Parathyroid adenoma (tissue), 2 donors: Measurements from ENCODE around the gene BST1.

Experiments used
- H2AFZ ChIP-seq: fragments of 300-600 bp; sonication (generic); one replicate; pipeline ENCODE4 v1.7.0; 2017; ENCODE audit warnings: antibody characterized with exemption, mild to moderate bottlenecking
- H3K27ac ChIP-seq: fragments of 300-600 bp; sonication (generic); one replicate; pipeline ENCODE4 v1.7.0; 2017
- H3K27me3 ChIP-seq: fragments of 300-600 bp; sonication (generic); one replicate; pipeline ENCODE4 v1.7.0; 2017; ENCODE audit warnings: low read length; ENCODE audit not compliant: control insufficient read depth, insufficient read depth
- H3K36me3 ChIP-seq: fragments of 300-600 bp; sonication (generic); one replicate; pipeline ENCODE4 v1.7.0; 2017; ENCODE audit warnings: low read length; ENCODE audit not compliant: control insufficient read depth, insufficient read depth
- H3K4me1 ChIP-seq: fragments of 300-600 bp; sonication (generic); one replicate; pipeline ENCODE4 v1.7.0; 2017; ENCODE audit warnings: control low read depth
- H3K4me2 ChIP-seq: fragments of 300-600 bp; sonication (generic); one replicate; pipeline ENCODE4 v1.7.0; 2017; ENCODE audit warnings: low read length
- H3K4me3 ChIP-seq: fragments of 300-600 bp; sonication (generic); one replicate; pipeline ENCODE4 v1.7.0; 2017; ENCODE audit warnings: low read depth, low read length
- H3K79me2 ChIP-seq: fragments of 300-600 bp; sonication (generic); one replicate; pipeline ENCODE4 v1.7.0; 2017; ENCODE audit warnings: control low read depth
- H3K9ac ChIP-seq: fragments of 300-600 bp; sonication (generic); one replicate; pipeline ENCODE4 v1.7.0; 2017; ENCODE audit warnings: mild to moderate bottlenecking
- H3K9me3 ChIP-seq: fragments of 300-600 bp; sonication (generic); one replicate; pipeline ENCODE4 v1.7.0; 2017; ENCODE audit warnings: low read length; ENCODE audit not compliant: control insufficient read depth
- TF ChIP-seq, protein P1 (sequence below): fragments of 300-600 bp; sonication (generic); IDR thresholded peaks from one replicate; pipeline ENCODE4 v1.7.0; 2017; ENCODE audit warnings: antibody characterized with exemption, mild to moderate bottlenecking
- donor health status: primary hyperparathyroidism.

BST1 gene

DNA sequence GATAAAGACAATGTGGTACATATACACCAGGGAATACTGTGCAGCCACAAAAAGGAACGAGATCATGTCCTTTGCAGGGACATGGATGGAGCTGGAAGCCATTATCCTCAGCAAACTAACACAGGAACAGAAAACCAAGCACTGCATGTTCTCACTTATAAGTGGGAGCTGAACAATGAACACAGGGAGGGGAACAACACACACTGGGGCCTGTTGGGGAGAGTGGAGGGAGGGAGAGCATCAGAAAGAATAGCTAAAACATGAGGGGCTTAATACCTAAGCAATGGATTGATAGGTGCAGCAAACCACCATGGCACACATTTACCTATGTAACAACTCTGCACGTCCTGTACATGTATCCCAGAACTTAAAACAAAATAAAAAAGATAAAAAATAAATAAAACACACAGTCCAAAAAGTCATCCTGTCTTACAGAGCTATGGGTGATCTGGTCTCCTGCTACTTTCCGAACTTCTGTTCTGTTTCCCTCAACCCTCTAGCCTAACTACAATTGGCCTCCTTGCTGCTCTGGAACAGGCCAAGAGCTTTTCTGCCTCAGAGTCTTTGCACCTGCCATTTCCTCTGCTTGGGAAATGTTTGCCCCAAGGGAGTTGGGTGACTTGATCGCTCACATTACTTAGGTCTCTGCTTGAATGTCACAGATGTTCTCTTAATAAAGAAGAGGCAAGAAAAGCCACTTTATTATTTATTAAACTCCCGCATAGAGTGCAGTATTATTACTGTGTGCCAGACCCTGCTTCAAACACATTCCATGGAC lies 74.2 kb downstream of the BST1 start:
- no peaks in the 10 kb centered on the region for H3K9me3 ChIP-seq
- no peak overlapping the region for H3K4me3 ChIP-seq
- TF ChIP-seq, protein P1, sequence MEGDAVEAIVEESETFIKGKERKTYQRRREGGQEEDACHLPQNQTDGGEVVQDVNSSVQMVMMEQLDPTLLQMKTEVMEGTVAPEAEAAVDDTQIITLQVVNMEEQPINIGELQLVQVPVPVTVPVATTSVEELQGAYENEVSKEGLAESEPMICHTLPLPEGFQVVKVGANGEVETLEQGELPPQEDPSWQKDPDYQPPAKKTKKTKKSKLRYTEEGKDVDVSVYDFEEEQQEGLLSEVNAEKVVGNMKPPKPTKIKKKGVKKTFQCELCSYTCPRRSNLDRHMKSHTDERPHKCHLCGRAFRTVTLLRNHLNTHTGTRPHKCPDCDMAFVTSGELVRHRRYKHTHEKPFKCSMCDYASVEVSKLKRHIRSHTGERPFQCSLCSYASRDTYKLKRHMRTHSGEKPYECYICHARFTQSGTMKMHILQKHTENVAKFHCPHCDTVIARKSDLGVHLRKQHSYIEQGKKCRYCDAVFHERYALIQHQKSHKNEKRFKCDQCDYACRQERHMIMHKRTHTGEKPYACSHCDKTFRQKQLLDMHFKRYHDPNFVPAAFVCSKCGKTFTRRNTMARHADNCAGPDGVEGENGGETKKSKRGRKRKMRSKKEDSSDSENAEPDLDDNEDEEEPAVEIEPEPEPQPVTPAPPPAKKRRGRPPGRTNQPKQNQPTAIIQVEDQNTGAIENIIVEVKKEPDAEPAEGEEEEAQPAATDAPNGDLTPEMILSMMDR: no peak
- H3K4me1 ChIP-seq: no peaks in the 10 kb centered on the region
- H3K9ac ChIP-seq: no peak overlapping the region
- H3K79me2 ChIP-seq: no peaks in the 10 kb centered on the region
- no peak overlapping the region for H2AFZ ChIP-seq
- no peak overlapping the region for H3K27ac ChIP-seq
- no peaks in the 10 kb centered on the region for H3K27me3 ChIP-seq
- no peaks in the 10 kb centered on the region for H3K36me3 ChIP-seq
- no peak overlapping the region for H3K4me2 ChIP-seq

DNA sequence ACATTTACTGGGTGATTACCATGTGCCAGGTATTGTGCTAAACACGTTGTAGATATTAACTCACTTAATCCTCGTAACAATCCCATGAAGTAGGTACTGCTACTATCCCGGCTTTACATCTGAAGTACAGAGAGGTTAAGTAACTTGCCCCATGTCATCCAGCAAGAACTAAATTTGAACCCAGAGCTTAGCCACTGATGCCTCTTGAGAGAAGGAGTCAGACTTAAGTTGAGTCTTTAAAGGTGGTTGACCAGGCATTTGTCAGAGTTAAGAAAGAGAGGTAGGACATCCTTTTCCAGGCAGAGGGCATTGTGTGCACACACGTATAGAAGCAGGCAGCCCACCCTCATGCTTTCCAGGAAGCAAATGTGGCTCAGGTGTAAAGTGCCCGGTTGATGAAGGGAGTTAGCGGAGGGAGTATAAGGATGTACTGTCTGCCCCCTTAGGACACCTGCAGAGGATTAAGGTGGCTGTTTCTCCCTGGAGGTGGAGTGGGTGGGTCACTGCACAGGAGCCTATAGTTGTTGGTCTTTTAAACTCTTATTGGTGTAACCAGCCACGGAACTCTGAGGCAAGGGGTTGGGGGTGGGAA lies 74.9 kb downstream of the BST1 start:
- Histone ChIP-seq H3K9ac (no peak overlapping the region), H3K4me3 (no peak overlapping the region), H3K4me2 (peak overlapping the region; percentile 72), H3K27me3 (no peaks in the 10 kb centered on the region), H3K27ac (no peak overlapping the region), H3K79me2 (no peaks in the 10 kb centered on the region), H3K4me1 (no peaks in the 10 kb centered on the region), H3K9me3 (no peaks in the 10 kb centered on the region), H3K36me3 (no peaks in the 10 kb centered on the region), H2AFZ (no peak overlapping the region)
- TF ChIP-seq, protein P1: no peak

DNA sequence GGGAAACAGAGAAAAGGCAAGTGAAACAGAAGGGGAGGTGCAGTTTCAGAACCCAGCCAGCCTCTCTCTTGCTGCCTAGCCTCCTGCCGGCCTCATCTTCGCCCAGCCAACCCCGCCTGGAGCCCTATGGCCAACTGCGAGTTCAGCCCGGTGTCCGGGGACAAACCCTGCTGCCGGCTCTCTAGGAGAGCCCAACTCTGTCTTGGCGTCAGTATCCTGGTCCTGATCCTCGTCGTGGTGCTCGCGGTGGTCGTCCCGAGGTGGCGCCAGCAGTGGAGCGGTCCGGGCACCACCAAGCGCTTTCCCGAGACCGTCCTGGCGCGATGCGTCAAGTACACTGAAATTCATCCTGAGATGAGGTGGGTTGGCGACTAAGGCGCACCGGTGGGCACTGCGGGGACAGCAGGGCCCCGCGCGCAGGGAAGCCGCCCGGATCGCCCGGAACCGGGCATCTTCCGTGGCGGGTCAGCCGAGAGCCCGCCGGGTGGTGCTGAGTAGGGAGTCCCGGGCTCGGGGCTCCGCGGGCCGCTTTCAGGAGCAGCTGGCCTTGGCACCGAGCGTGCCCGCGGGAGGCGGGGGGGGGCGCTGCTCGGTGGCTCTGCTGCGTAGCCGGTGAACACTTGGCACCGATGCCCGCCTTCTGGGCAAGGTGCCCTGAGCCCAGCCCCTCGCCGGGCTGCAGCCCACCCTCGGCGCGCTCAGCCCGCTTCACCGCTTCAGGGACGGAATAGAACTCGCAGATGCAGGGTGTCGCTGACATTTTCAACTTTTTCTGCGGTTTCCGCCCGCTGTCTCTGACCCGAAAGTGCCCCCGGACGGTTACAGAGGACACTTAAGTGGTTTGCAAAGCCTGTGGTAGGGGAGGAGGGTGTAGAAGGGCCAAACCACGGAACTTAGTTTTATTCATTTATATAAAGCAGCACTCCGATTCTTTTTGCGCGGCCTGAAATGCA lies 75.7 kb downstream of the BST1 start, which contains the start of gene CD38:
Gene CD38 (plus strand): TSS at position 40 of the 953 bp plus-strand sequence. CDS start 87 bp downstream, at position 127.
- H3K4me2 ChIP-seq: peak within 1 kb of the TSS; percentile 72
- no peak within 1 kb of the TSS for H3K9ac ChIP-seq
- peak within 1 kb of the TSS; percentile 69 for H2AFZ ChIP-seq
- H3K36me3 ChIP-seq: no peaks in the 10 kb centered on the region
- no peaks in the 10 kb centered on the region for H3K79me2 ChIP-seq
- peak within 1 kb of the TSS; percentile 49 for H3K4me3 ChIP-seq
- no peak within 1 kb of the TSS for H3K27ac ChIP-seq
- H3K9me3 ChIP-seq: no peaks in the 10 kb centered on the region
- no peaks in the 10 kb centered on the region for H3K27me3 ChIP-seq
- no peaks in the 10 kb centered on the region for H3K4me1 ChIP-seq
- TF ChIP-seq, protein P1: no peak

DNA sequence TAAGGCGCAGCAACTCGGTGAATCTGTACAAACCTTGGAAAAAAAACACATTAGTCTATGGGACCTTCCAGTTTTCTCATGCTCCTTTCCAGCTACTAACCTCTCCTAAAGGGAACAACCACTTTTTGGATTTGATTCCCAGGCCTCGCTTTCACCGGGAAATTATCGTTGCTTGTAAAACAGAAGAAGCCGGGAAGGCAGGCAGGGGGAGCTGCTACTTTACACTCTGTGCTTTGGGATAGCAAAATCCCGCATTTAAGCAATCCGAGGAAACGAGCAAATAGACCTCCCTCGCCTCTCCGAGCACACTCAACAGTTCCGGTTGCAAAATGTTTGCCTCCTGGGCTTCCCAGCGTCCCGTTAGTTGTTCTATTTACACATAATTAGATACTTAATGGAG lies 76.4 kb downstream of the BST1 start:
- peak overlapping the region; percentile 49 for H3K4me3 ChIP-seq
- H3K27ac ChIP-seq: no peak overlapping the region
- H3K9me3 ChIP-seq: no peaks in the 10 kb centered on the region
- no peaks in the 10 kb centered on the region for H3K36me3 ChIP-seq
- peak overlapping the region; percentile 3 for H2AFZ ChIP-seq
- H3K27me3 ChIP-seq: no peaks in the 10 kb centered on the region
- no peaks in the 10 kb centered on the region for H3K79me2 ChIP-seq
- H3K4me2 ChIP-seq: peak overlapping the region; percentile 72
- TF ChIP-seq, protein P1: no peak
- H3K4me1 ChIP-seq: no peaks in the 10 kb centered on the region
- H3K9ac ChIP-seq: no peak overlapping the region
